Endodermal cell (in vitro differentiated cells): ENCODE data around the gene FBN3. TPM values are rescaled to one million over a fixed set of nuclear protein-coding genes. Genes with fewer than 3 reads are reported as not detected.

Experiments
- DNase-seq: peaks from one replicate; pipeline ENCODE4 v3.0.0-alpha.2; 2017
- H3K27ac ChIP-seq: 2 replicates; pipeline ENCODE4 v1.5.1; 2013; ENCODE audit warnings: mild to moderate bottlenecking, low read depth, low read length, moderate library complexity
- H3K27me3 ChIP-seq: 2 replicates; pipeline ENCODE4 v1.6.1; 2013; ENCODE audit warnings: mild to moderate bottlenecking, low read length, moderate library complexity; ENCODE audit not compliant: insufficient read depth, control insufficient read depth, poor library complexity, severe bottlenecking
- H3K36me3 ChIP-seq: 2 replicates; pipeline ENCODE4 v1.7.0; 2013; ENCODE audit warnings: mild to moderate bottlenecking, low read length, moderate library complexity; ENCODE audit not compliant: control insufficient read depth, insufficient read depth
- H3K4me1 ChIP-seq: one replicate; pipeline ENCODE4 v1.7.0; 2013; ENCODE audit warnings: low read length; ENCODE audit not compliant: control insufficient read depth, insufficient read depth
- H3K4me3 ChIP-seq: 2 replicates; pipeline ENCODE4 v1.5.1; 2013; ENCODE audit warnings: mild to moderate bottlenecking, low read length, moderate library complexity
- H3K9ac ChIP-seq: 2 replicates; pipeline ENCODE4 v1.6.1; 2013; ENCODE audit warnings: mild to moderate bottlenecking, low read length, moderate library complexity; ENCODE audit not compliant: poor library complexity, severe bottlenecking; ENCODE audit errors: extremely low read depth
- H3K9me3 ChIP-seq: 2 replicates; pipeline ENCODE4 v1.6.1; 2013; ENCODE audit warnings: mild to moderate bottlenecking, low read length, moderate library complexity; ENCODE audit not compliant: control insufficient read depth
- H3K27ac Mint-ChIP-seq: 2 replicates; pipeline ENCODE4 v1.8.0; 2020; ENCODE audit warnings: mixed read lengths
- H3K27me3 Mint-ChIP-seq: 2 replicates; pipeline ENCODE4 v1.8.0; 2021; ENCODE audit warnings: mild to moderate bottlenecking, mixed read lengths; ENCODE audit not compliant: insufficient read depth
- H3K36me3 Mint-ChIP-seq: 2 replicates; pipeline ENCODE4 v1.8.0; 2020; ENCODE audit warnings: low read depth, mixed read lengths
- H3K4me1 Mint-ChIP-seq: 2 replicates; pipeline ENCODE4 v1.8.0; 2020; ENCODE audit warnings: mixed read lengths
- H3K4me3 Mint-ChIP-seq: 2 replicates; pipeline ENCODE4 v1.8.0; 2020; ENCODE audit warnings: mild to moderate bottlenecking, moderate library complexity, mixed read lengths
- H3K9me3 Mint-ChIP-seq: 2 replicates; pipeline ENCODE4 v1.8.0; 2020; ENCODE audit warnings: mild to moderate bottlenecking, mixed read lengths
- CTCF ChIP-seq: fragments of 200-600 bp; sonication (generic); conservative IDR thresholded peaks from 2 replicates; pipeline ENCODE4 v1.5.0; 2021; ENCODE audit warnings: antibody characterized with exemption, mild to moderate bottlenecking
- WGBS, 2 experiments: methylation state at CpG; one replicate each; pipeline versions ENCODE4 v1.1.5 to v1.1.7; 2013; ENCODE audit warnings: missing lambda C conversion rate in 2 of 2, mixed read lengths in 1 of 2; ENCODE audit not compliant: insufficient coverage in 1 of 2, insufficient read length in 1 of 2; 5-methylcytosine and 5-hydroxymethylcytosine counted together
- total RNA-seq, 2 donors: library from RNA; stranded (reverse); fragmentation: NEBNext Ultra II Directional in 1 of 2; extraction: Animal tissue kit (Norgen Biotek cat#: 25700) in 1 of 2; gene quantifications; 2 replicates in 1 of 2; 3 replicates in 1 of 2; pipeline ENCODE4 v1.2.1, GENCODE V29; 2021

Gene FBN3
- total RNA-seq, 2 donors from 2014 or later = 105 to 143 TPM

DNA sequence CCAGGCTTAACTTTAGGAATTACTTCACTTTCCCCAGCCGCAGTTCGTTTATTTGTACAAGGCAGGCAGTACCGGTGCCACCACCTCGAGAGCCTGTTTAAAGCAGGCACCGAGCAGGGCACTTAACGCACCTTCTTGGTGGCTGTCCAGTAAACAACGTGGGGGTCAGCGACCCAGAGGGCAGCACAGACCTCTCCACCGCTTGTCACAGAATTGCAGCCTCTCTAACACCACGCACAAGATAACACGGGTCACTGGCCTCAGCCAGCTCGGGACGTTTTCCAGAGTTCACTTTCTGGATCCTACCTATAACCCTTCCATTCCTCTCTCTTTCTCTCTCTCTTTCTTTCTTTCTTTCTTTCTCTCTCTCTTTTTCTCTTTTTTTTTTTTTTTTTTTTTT is 127.1 kb downstream of the FBN3 start:
- Mint-ChIP-seq H3K36me3 (peaks cover 2% of the 10 kb centered on the region), H3K27ac (no peak overlapping the region), H3K4me1 (peaks cover 7% of the 10 kb centered on the region), H3K9me3 (no peaks in the 10 kb centered on the region), H3K4me3 (no peak overlapping the region), H3K27me3 (peaks cover 4% of the 10 kb centered on the region)
- Histone ChIP-seq H3K36me3 (no peaks in the 10 kb centered on the region), H3K4me1 (no peaks in the 10 kb centered on the region), H3K9ac (no peak overlapping the region), H3K27me3 (no peaks in the 10 kb centered on the region), H3K27ac (no peak overlapping the region), H3K4me3 (no peak overlapping the region), H3K9me3 (no peaks in the 10 kb centered on the region)
- 92 to 97% methylated on average over 9 to 13 of the region's 13 CpGs for WGBS, 2 experiments
- no peak for DNase-seq
- no peak for TF ChIP-seq CTCF

DNA sequence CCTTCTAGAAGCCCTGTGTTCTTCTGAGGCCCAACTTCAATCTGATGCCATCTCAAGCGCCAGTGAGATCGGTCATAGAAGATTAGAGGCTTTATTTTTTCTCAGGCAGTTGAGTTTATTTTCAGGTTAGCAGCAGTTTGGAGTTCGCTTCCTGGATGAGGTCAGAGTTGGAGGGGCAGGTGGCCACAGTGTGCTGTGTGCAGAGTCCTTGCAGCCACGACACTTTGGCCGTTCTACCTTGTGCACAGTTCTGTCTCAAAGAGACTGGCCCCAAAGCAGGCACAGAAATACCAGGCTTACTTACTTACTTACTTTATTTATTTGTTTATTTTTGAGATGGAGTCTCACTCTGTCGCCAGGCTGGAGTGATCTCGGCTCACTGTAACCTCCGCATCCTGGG is 128.0 kb downstream of the FBN3 start:
- DNase-seq = no peak
- H3K27ac ChIP-seq = no peak overlapping the region
- no peak overlapping the region for H3K9ac ChIP-seq
- no peak overlapping the region for H3K4me3 ChIP-seq
- no peak overlapping the region for H3K4me3 Mint-ChIP-seq
- no peaks in the 10 kb centered on the region for H3K4me1 ChIP-seq
- peaks cover 3% of the 10 kb centered on the region for H3K4me1 Mint-ChIP-seq
- WGBS, 2 experiments = 98 to 100% methylated on average over 6 to 8 of the region's 8 CpGs
- no peaks in the 10 kb centered on the region for H3K36me3 ChIP-seq
- no peaks in the 10 kb centered on the region for H3K27me3 ChIP-seq
- H3K9me3 Mint-ChIP-seq = no peaks in the 10 kb centered on the region
- no peak overlapping the region for H3K27ac Mint-ChIP-seq
- no peaks in the 10 kb centered on the region for H3K9me3 ChIP-seq
- peaks cover 4% of the 10 kb centered on the region for H3K27me3 Mint-ChIP-seq
- H3K36me3 Mint-ChIP-seq = peaks cover 2% of the 10 kb centered on the region
- no peak for TF ChIP-seq CTCF

- Histone ChIP-seq H3K27me3 (no peaks in the 10 kb centered on the region), H3K4me1 (no peaks in the 10 kb centered on the region), H3K36me3 (no peaks in the 10 kb centered on the region), H3K4me3 (no peak overlapping the region), H3K27ac (no peak overlapping the region), H3K9ac (no peak overlapping the region), H3K9me3 (no peaks in the 10 kb centered on the region)
- Mint-ChIP-seq H3K27ac (no peak overlapping the region), H3K27me3 (peaks cover 4% of the 10 kb centered on the region), H3K36me3 (peaks cover 2% of the 10 kb centered on the region), H3K4me3 (no peak overlapping the region), H3K4me1 (peaks cover 3% of the 10 kb centered on the region), H3K9me3 (no peaks in the 10 kb centered on the region)
- no peak for DNase-seq
- no peak for TF ChIP-seq CTCF
- 93 to 97% methylated on average over 5 to 9 of the region's 9 CpGs for WGBS, 2 experiments
Measured at GRCh38 chr19:8020681-8021080, 128.7 kb downstream of the FBN3 start.
